GM23338 (cell line): ENCODE data around the gene EEPD1. TPM values are rescaled to one million over a fixed set of nuclear protein-coding genes. Genes with fewer than 3 reads are reported as not detected.

ENCODE experiments used
- ATAC-seq: fragments of 200-7000 bp; cut with Tn5 transposase; 3 replicates; pipeline ENCODE4 v1.9.1; 2020
- DNase-seq: peaks from one replicate; pipeline ENCODE4 v3.0.0-alpha.2; 2015; ENCODE audit warnings: low spot score
- H2AFZ ChIP-seq: fragments of 200-600 bp; sonication (generic); 2 replicates; pipeline ENCODE4 v1.8.0; 2016; ENCODE audit warnings: antibody characterized with exemption, mild to moderate bottlenecking, moderate library complexity
- H3F3A ChIP-seq: fragments of 200-600 bp; sonication (generic); replicated peaks from 2 replicates; pipeline ENCODE4 v1.8.0; 2017; ENCODE audit warnings: antibody characterized with exemption, mixed run types, low read depth
- H3K27ac ChIP-seq: fragments of 200-600 bp; sonication (generic); 2 replicates; pipeline ENCODE4 v1.6.1; 2016; ENCODE audit warnings: low read depth
- H3K27me3 ChIP-seq: fragments of 200-600 bp; sonication (generic); 2 replicates; pipeline ENCODE4 v1.8.0; 2016; ENCODE audit warnings: mild to moderate bottlenecking, mixed run types, moderate library complexity; ENCODE audit not compliant: insufficient read depth
- H3K36me3 ChIP-seq: fragments of 200-600 bp; sonication (generic); 2 replicates; pipeline ENCODE4 v1.8.0; 2016; ENCODE audit warnings: mild to moderate bottlenecking; ENCODE audit not compliant: insufficient read depth
- H3K4me1 ChIP-seq: fragments of 200-600 bp; sonication (generic); 2 replicates; pipeline ENCODE4 v1.8.0; 2016; ENCODE audit warnings: mild to moderate bottlenecking, moderate library complexity; ENCODE audit not compliant: insufficient read depth
- H3K4me2 ChIP-seq: fragments of 200-600 bp; sonication (generic); 2 replicates; pipeline ENCODE4 v1.7.1; 2017; ENCODE audit warnings: mixed run types
- H3K4me3 ChIP-seq: fragments of 200-600 bp; sonication (generic); 2 replicates; pipeline ENCODE4 v1.6.1; 2016; ENCODE audit warnings: mixed run types
- H3K79me2 ChIP-seq: fragments of 200-600 bp; sonication (generic); replicated peaks from 2 replicates; pipeline ENCODE4 v1.8.0; 2017; ENCODE audit warnings: mild to moderate bottlenecking; ENCODE audit not compliant: insufficient read depth
- H3K9me2 ChIP-seq: fragments of 200-600 bp; sonication (generic); 2 replicates; pipeline ENCODE4 v1.8.0; 2017; ENCODE audit not compliant: insufficient read depth
- H4K20me1 ChIP-seq: fragments of 200-600 bp; sonication (generic); replicated peaks from 2 replicates; pipeline ENCODE4 v1.8.0; 2017; ENCODE audit warnings: mild to moderate bottlenecking; ENCODE audit not compliant: insufficient read depth
- H3K27ac Mint-ChIP-seq: 2 replicates; pipeline ENCODE4 v1.8.0; 2020; ENCODE audit warnings: inconsistent platforms, mild to moderate bottlenecking, moderate library complexity, mixed read lengths
- H3K27me3 Mint-ChIP-seq: 3 replicates; pipeline ENCODE4 v1.8.0; 2022; ENCODE audit warnings: low read depth, mild to moderate bottlenecking, moderate library complexity, mixed read lengths, inconsistent platforms; ENCODE audit not compliant: insufficient read depth, poor library complexity
- H3K36me3 Mint-ChIP-seq: 3 replicates; pipeline ENCODE4 v1.8.0; 2021; ENCODE audit warnings: low read depth, mild to moderate bottlenecking, inconsistent platforms, moderate library complexity, mixed read lengths
- H3K4me1 Mint-ChIP-seq: 3 replicates; pipeline ENCODE4 v1.8.0; 2020; ENCODE audit warnings: mild to moderate bottlenecking, inconsistent platforms, mixed read lengths
- H3K4me3 Mint-ChIP-seq: 3 replicates; pipeline ENCODE4 v1.8.0; 2021; ENCODE audit warnings: moderate library complexity, mild to moderate bottlenecking, inconsistent platforms, mixed read lengths
- H3K9me3 Mint-ChIP-seq: 3 replicates; pipeline ENCODE4 v1.8.0; 2020; ENCODE audit warnings: moderate library complexity, mild to moderate bottlenecking, inconsistent platforms, mixed read lengths
- CREB1 ChIP-seq: fragments of 250-450 bp; sonication (Bioruptor Pico); IDR thresholded peaks from 2 replicates; pipeline ENCODE4 v1.5.0; 2020; ENCODE audit warnings: low read depth, mild to moderate bottlenecking, moderate library complexity
- CTCF ChIP-seq, 2 experiments: fragments of 200-600 bp in 1 of 2; sonication (generic) in 1 of 2; conservative IDR thresholded peaks; 2 replicates each; pipeline versions ENCODE4 v1.5.1 to v1.6.1; 2016 to 2017; ENCODE audit warnings: antibody characterized with exemption in 2 of 2, low read depth in 2 of 2, mild to moderate bottlenecking in 2 of 2, moderate library complexity in 1 of 2
- ETS1 ChIP-seq: IDR thresholded peaks from 2 replicates; pipeline ENCODE4 v1.6.1; 2016; ENCODE audit warnings: antibody characterized with exemption
- EZH2 ChIP-seq: fragments of 200-600 bp; sonication (generic); IDR thresholded peaks from one replicate; pipeline ENCODE4 v1.8.0; 2017; ENCODE audit warnings: antibody characterized with exemption, mild to moderate bottlenecking, low read depth; ENCODE audit not compliant: unreplicated experiment
- EZH2phosphoT487 ChIP-seq: fragments of 200-600 bp; sonication (generic); IDR thresholded peaks from one replicate; pipeline ENCODE4 v1.8.1; 2018; ENCODE audit warnings: antibody characterized with exemption; ENCODE audit not compliant: unreplicated experiment
- JUNB ChIP-seq: IDR thresholded peaks from one replicate; pipeline ENCODE4 v1.6.1; 2016; ENCODE audit warnings: antibody characterized with exemption; ENCODE audit not compliant: unreplicated experiment
- NANOG ChIP-seq: IDR thresholded peaks from 2 replicates; pipeline ENCODE4 v1.6.1; 2016; ENCODE audit warnings: antibody characterized with exemption, borderline replicate concordance
- POLR2AphosphoS5 ChIP-seq: IDR thresholded peaks from 2 replicates; pipeline ENCODE4 v1.6.1; 2016; ENCODE audit warnings: antibody characterized with exemption, low read depth
- REST ChIP-seq: IDR thresholded peaks from one replicate; pipeline ENCODE4 v1.6.1; 2018; ENCODE audit warnings: antibody characterized with exemption; ENCODE audit not compliant: unreplicated experiment
- STAT1 ChIP-seq: IDR thresholded peaks from one replicate; pipeline ENCODE4 v1.6.1; 2016; ENCODE audit warnings: antibody characterized with exemption; ENCODE audit not compliant: unreplicated experiment
- ZNF114 ChIP-seq: fragments of 250-450 bp; sonication (Bioruptor Pico); IDR thresholded peaks from 2 replicates; pipeline ENCODE4 v1.5.0; 2020; ENCODE audit warnings: mild to moderate bottlenecking, moderate library complexity
- ZNF331 ChIP-seq: fragments of 250-450 bp; sonication (Bioruptor Pico); IDR thresholded peaks from 2 replicates; pipeline ENCODE4 v1.5.0; 2020; ENCODE audit warnings: low read depth, mild to moderate bottlenecking, moderate library complexity
- polyA plus RNA-seq: library from polyadenylated mRNA; unstranded; fragments of >200 nt; fragmentation: Nextera tagmentation; extraction: Ambion mirVana; gene quantifications from 2 replicates; pipeline ENCODE4 v1.2.1, GENCODE V29; 2016
- total RNA-seq: library from RNA; depleted of rRNA; stranded (reverse); fragments of >200 nt; shearing (Covaris generic); gene quantifications from 2 replicates; pipeline ENCODE4 v1.2.3, GENCODE V29; 2014

EEPD1 gene
- total and polyA plus RNA-seq, 2 experiments from 2014 or later: 4.1 to 17.1 TPM

- H4K20me1 ChIP-seq: no peaks in the 10 kb centered on the region
- Mint-ChIP-seq H3K4me3 (no peak overlapping the region), H3K36me3 (peaks cover 11% of the 10 kb centered on the region), H3K27ac (peak overlapping the region; percentile 67; the same call in 1 of the 2 replicates), H3K27me3 (peaks cover 4% of the 10 kb centered on the region), H3K9me3 (no peaks in the 10 kb centered on the region), H3K4me1 (peaks cover 5% of the 10 kb centered on the region; the same call in 2 of the 3 replicates)
- H3K9me2 ChIP-seq: no peaks in the 10 kb centered on the region
- ATAC-seq (no peak), DNase-seq (no peak)
- H3K4me2 ChIP-seq: no peak overlapping the region
- H3F3A ChIP-seq: no peaks in the 10 kb centered on the region
- no peak overlapping the region for H2AFZ ChIP-seq
- H3K27ac ChIP-seq: no peak overlapping the region
- H3K4me3 ChIP-seq: no peak overlapping the region
- 0 out of 2 replicates have a peak, but pooled peaks cover 2% of the 10 kb centered on the region for H3K79me2 ChIP-seq
- H3K27me3 ChIP-seq: no peaks in the 10 kb centered on the region
- TF ChIP-seq ZNF114 (CRISPR knock-in tag) (no peak), ETS1 (no peak), CREB1 (CRISPR knock-in tag) (no peak), EZH2 (no peak), STAT1 (no peak)
- H3K36me3 ChIP-seq: no peaks in the 10 kb centered on the region
- no peaks in the 10 kb centered on the region for H3K4me1 ChIP-seq
These were observed 79.5 kb downstream of the EEPD1 start for GRCh38 chr7:36232555-36232954.

- ATAC-seq (no peak), DNase-seq (no peak)
- no peak overlapping the region for H2AFZ ChIP-seq
- Mint-ChIP-seq H3K36me3 (peaks cover 11% of the 10 kb centered on the region), H3K4me3 (no peak overlapping the region), H3K27me3 (peaks cover 4% of the 10 kb centered on the region), H3K4me1 (peaks cover 6% of the 10 kb centered on the region; the same call in 2 of the 3 replicates), H3K9me3 (no peaks in the 10 kb centered on the region), H3K27ac (no peak overlapping the region)
- no peaks in the 10 kb centered on the region for H3K27me3 ChIP-seq
- H3K4me3 ChIP-seq: no peak overlapping the region
- no peaks in the 10 kb centered on the region for H3F3A ChIP-seq
- H3K4me2 ChIP-seq: no peak overlapping the region
- H3K4me1 ChIP-seq: no peaks in the 10 kb centered on the region
- no peaks in the 10 kb centered on the region for H3K36me3 ChIP-seq
- no peaks in the 10 kb centered on the region for H4K20me1 ChIP-seq
- H3K79me2 ChIP-seq: 0 out of 2 replicates have a peak, but pooled peaks cover 2% of the 10 kb centered on the region
- H3K9me2 ChIP-seq: no peaks in the 10 kb centered on the region
- H3K27ac ChIP-seq: no peak overlapping the region
- TF ChIP-seq EZH2phosphoT487 (no peak), NANOG (no peak), STAT1 (no peak), CTCF (conservative IDR thresholded peaks at IDR 0.05; ENCODE audit: low read depth in 2 of 2) (no peak), ZNF114 (CRISPR knock-in tag) (no peak), EZH2 (no peak), ETS1 (no peak), ZNF331 (CRISPR knock-in tag) (no peak), JUNB (no peak), REST (no peak), CREB1 (CRISPR knock-in tag) (no peak), POLR2AphosphoS5 (no peak)
These were observed 80.0 kb downstream of the EEPD1 start for GRCh38 chr7:36232971-36233550.
